T1000 (cell line): ENCODE data around the gene LMX1A.

Source experiments
- DNase-seq: peaks from one replicate; lab custom pipeline; 2025; ENCODE audit warnings: mixed read lengths; lab: John Stamatoyannopoulos, UW

The LMX1A gene

DNA sequence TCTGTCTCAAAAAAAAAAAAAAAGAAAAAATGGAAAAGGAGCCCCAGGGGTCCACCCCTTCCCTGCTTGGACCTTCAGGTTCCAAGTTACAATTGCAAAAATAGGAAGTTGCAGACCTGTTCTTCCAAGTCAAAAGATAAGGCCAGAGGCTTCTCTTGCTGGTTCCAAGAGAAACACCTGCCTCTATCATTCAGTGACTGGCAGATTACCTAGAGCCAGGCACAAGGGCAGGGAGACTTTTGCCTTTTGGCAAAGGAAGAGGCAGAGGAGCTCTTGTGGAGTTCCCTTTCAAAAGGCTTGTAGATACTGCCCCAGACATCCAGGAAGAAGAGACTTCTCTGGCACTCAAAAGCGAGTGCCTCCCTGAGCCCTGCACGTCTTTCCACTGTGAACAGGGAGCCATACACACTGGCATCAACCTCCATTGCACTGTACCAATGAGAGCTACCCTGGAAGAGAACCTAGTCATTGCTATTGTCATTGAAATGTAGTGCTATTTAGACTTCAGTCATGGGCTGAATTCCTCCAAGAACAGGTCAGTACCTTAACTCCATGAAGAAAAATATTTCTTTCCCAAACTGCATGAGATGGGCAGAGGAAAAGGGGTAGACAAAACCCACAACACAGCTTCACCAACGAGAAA, 91.2 kb downstream of the LMX1A start:
- DNase-seq, result no peak

DNA sequence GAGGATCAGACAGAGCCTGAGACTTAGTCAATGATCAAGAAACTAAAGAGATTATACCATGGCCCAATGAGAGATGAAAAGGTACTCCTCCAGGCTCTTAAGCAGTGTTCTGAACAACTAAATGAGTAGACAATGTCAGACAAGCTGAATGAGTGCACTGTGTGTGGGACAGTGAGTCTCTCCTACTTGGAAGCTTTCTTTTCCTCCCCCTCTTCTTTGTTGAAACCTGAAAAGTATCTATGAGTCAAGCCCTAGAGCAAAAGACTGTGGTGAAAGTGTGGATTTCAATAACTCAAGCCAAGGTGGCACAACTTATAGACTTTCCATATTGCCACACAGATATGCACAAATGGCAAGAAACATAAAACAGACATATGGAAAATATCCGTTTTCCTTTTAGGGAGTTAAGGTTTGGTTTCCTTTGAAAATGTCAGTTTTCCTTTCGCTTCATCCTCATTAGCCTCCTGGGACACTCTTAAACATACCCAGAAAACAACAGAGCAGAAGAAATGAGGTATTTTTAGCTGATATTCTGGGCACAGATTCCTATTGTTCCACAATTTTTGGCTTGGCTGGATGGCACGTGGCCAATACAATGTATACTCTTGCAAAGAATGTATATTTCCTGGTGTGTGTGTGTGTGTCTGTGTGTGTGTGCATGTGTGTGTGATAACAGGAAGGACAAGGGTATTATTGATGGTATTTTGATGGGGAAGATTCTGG, 96.6 kb downstream of the LMX1A start:
- DNase-seq, result no peak

DNA sequence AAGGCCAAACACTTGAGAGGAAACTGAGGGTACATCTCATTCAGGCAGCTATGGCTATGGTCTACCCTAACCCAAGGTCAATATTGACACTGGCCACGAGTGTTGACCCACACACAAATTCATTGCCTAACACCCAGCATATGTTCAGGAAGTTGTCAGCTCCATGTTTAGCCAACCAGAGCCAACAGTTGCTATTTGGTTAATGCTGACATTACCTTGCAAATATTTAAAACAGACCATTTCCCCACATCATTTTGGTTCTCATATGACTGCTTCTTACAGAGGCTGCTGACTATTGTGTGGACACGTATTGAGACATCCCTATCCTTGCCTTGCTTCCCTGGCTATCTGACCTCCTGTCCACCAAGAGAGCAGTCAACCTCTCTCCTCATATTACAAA, 97.3 kb downstream of the LMX1A start:
- DNase-seq, result no peak

DNA sequence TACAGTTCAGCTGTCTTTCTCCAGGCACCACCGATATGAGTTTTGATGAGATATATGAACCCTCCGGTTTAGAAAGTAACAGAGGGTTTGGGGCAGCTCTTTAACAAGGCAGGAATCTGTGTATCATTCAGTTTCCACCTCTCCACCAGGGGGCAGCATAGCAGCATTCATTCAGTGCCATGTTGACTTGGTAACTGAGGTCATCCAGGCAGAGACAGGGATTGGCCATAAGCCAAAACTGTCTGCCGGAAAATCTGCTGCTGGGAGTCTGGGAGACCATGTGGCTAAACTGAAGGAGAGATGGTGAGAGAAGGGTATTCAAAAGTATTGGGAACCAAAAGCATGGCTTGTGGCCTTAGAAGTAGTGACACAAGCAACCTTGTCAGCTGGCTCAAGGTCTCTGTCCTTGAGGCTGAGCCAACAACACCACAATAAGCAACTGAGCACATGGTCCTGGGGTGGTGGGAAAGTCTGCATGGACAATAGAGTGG, 98.5 kb downstream of the LMX1A start:
- no peak for DNase-seq

DNA sequence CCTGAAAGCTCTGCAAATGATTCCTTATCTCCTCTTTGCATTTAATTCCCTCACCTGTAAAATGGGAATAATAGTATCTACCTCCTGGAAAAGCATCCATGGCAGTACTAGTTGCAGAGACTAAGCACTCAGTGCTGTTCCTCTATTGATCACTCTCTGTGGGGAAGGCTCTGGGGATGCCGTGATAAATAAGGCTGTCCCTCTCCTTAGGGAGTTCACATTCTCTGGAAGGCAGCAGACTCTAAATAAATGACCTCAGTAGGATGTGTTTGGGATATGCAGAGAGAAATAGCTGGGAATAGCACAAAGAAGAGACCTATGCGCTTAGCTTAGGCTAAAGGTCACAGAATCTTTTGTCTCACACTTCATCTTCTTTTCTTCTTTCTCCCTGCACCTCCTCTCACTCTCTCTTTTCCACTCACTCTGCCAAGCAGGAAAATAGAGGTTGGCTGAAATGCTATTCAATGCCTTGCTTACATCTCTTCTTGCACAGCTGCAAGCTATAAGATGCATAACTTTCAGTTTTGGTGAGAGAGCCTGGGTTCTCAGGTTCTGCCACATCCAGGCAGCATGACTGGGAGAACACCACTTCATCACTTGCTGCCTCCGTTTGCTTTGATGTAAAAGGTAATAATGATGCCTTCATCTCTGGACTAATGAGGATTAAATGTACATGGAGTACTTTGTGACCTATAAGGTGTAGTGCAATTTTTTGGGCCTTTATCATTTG, 101.5 kb downstream of the LMX1A start:
- no peak for DNase-seq

DNA sequence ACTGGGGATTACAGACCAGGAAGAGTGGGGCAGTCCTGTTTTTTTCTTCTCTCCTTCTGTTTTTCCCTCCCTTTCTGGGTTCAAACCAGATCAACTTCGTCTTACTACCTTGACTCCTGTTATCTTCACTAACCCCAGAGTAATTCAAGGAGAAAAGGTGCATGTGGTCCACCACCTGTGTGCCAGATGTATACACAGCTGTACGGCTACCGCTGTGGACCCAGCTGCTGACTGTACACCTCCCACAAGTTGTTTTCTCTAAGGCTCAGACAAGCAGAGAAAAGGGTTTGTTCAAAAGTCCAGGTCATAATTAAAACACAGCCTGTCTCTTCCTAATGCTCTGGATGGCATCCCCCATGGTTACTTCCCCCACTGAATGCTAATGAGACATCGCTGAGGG, 102.1 kb downstream of the LMX1A start:
- no peak for DNase-seq

DNA sequence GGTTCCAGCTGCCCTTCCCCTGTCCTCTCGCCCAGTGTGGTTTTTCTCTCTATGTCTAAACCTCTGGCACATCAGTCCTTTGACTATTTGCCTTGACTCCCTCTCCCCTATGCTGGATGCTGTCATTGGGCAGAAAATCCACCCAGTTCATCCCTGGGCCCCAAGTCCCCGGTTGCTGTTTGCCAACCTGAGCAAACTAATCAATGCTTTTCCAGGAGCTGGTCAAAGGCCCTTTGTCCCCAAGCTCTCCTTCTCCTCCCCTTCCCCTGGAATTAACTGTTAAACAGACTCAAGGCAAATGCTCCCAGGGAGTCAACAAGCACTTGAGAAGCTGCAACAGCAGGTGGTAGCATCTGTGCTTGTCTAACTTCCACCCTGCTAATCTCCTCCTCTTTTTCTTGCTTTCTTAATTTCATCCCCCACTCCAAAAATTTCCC, 102.7 kb downstream of the LMX1A start:
- DNase-seq, result no peak

DNA sequence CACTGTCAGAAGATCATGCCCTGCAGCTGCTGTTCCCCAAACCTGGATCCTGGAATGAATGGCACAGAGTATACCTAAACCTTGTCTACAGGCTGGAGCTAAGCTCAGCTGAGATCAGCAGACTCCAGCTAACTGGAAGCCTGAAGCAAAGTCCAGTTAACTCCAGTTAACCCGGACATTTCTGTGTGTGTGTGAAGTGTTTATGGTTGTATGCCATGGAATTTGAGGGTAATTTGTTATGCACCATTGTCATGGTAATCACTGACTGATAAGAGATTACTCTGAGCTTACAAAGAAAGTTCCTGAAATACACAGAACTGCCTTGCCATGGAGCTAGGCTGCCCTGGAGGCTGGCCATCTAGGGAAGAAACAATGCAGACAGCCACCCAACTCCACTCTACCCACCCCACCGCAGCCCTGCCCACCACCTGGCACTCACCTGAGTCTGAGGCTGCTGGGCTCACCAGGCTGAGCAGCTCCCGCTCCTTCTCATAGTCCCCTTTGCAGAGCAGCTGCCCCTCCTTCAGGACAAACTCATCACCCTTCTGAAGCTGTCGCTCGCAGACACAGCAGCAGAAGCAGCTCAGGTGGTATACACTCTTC, 107.4 kb downstream of the LMX1A start:
- no peak for DNase-seq

DNA sequence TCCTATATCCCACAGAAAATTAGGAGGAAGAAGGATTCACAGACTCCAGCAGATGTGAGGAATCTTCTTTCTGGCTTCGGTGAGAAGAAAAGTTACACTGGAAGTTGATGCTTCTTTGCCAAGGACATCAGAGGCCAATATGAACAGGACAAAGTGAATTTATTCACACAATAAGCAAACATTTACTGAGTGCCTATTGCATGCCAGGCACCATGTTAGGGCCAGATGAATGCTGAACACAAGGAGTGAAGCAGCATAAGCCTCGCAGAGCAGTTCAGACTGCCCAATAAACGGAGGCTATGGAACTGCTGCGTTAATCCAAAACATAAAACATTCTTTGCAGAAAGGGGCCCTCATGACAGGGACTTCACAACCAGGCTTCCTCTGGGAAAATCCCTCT, 114.6 kb downstream of the LMX1A start:
- DNase-seq, result no peak

DNA sequence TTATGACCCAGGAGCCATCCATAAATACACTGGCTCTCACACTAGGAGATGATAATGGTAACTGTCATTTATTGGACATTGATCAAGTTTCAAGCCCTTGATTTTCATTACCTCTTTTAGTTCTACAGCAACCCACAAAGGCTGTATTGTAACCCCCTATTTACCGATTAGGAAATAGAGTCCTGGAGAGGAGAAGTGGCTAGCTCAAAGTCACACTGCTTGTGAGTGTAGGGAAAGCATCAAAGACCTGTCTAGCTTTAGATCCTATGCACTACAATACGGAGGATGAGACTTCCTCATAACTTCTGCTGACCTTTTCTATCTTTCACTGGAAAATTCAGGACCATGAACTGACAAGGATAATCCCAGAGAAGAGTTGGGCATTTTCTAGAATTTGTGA, 115.2 kb downstream of the LMX1A start:
- DNase-seq, result no peak

DNA sequence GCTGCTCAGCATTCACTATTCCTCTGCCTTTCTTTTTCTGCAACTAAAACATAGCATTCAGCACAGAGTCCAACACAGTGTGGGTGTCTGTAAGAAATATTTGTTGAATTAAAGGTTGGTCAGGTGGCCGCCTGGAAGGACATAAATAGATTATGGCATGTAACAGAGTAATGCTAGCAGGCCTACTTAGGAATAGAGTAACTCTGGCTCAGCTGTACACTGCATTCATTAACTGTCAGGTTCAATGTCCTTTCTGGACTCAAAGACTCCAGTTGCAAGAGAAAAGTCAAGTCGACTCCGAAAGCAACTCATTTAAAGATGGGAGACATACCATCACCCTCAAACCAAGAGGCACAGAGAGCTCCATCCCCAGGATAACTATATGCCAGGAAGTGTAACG, 116.0 kb downstream of the LMX1A start:
- no peak for DNase-seq

DNA sequence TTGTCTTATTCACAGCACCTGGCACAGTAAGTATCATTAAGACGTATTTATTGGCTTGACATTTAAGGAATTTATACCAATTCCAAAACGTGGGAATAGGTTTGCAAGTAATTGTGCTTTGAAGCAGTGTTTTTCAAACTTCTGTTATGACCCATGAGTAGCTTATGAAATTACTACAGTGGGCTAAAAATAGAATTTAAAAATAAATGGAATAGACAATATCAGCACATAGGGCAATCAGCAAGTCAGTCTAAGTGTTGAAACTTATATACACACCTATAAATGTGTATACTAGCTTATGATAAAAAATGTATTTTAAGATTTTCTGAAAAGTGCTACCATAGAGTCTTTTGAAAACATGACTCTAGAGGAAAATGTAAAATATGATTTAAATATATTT, 116.6 kb downstream of the LMX1A start:
- DNase-seq, result no peak

DNA sequence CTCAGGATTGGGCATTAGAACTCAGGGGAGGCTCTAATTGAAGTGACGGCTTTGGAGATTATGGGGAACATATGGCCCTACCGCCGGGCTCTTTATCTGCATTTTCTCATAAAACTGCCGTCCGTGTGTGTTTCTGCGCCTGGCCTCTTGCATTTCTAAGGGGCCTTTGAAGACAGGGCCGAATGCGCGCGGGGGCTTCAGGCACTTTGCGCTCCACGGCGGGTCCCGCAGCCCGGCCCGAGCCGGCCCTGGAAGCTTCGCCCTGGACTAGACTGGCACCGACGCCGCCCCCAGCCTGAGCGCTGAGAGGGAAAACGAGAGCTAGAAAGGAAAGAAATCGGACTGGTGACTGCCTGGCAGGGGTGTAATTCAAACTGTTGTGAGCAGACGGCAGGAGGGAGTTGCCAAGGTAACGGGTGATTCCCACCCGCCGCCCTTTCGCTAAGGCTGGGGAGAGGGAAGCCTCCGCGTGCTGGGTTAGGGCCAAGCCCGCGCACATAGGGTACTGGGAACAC, 120.7 kb downstream of the LMX1A start:
- DNase-seq, result no peak

DNA sequence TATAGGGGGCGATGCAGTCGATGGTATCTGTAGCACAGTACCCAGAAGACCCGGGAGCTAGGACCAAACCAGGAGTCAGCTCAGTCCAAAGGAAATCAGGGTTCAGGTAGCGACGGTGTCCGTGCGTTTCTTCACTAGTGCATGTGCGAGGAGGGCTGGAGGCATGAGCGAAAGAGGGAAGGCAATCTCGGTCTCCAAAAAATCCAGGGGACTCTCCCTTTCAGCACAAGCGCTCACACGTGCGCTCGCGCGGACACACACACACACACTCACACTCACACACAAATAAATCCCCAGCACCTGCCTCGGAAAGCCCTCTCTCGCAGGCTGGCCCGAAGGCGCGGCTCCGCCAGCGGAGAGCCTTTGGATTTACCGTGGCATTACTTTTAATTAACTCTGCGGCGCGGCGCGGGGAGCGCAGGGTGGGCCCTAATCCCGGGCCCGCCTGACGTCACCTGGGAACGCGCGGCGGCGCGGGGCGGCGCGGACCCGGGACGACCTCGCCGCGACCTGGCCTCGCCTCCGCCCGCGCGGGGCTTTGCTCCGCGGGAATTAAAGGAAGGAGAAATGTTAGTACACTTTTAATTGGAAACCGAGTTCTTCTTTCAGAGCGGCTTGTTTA, 121.2 kb downstream of the LMX1A start:
- DNase-seq, result no peak

DNA sequence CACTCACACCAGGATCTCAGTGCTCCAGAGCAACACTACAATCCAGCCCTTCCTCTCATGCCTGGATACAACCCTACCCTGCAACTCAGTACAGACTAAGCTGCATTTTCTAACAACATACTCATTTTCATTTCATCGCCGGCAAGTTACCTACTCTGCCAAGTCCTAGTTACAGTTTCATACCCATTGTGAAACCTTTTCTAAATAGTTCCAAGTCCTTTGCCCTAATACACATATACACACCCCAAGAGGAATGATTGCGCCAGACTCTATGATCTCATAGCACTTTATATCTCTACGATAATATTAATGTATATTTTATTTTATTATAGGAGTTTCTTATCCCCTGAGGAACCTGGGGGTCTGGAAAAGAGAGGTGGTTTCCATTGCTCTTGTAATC, 122.4 kb downstream of the LMX1A start:
- DNase-seq, result no peak

DNA sequence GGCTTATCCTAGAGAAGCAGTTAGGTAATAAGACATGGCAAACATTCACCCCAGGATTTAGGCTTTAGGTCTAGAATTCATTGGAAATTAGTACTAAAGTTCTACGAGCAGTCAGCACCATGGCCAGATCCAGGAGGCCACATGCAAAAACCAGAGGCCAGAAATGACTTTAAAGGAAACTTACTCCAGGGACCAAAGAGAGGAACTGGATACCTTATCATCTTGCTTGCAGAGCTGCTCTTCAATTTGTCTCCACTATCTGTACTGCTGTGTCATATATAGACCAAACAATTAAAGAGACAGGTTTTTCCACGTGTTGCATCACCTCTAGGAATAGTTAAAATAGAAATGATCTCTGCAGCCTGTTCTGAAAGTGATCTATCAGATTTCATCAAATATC, 127.8 kb downstream of the LMX1A start:
- DNase-seq, result no peak

DNA sequence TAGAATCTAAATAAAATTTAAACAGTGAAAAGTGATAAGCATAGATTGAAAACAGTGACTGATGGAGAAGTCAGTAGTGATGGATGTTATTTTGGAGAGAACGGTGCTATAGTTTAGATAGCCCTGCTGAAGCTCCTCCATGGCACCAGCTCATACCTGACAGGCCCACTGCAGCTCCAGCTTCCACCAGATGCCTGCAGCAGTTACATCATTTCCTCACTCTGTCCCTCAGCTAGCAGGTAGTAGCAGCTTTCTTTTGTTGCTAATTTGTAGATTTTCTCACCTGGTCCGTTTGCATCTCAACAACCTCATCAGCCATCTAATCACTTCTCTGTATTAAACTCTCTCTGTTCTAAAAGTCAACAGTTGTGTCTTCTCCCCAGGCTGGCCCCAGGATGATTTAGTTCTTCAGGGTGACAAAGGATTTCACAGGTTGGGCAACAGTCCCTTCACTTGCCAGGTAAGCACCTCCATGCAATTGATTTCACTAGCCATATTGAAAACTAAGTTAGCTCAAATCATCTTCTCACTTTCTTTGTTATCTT, 128.3 kb downstream of the LMX1A start:
- no peak for DNase-seq

DNA sequence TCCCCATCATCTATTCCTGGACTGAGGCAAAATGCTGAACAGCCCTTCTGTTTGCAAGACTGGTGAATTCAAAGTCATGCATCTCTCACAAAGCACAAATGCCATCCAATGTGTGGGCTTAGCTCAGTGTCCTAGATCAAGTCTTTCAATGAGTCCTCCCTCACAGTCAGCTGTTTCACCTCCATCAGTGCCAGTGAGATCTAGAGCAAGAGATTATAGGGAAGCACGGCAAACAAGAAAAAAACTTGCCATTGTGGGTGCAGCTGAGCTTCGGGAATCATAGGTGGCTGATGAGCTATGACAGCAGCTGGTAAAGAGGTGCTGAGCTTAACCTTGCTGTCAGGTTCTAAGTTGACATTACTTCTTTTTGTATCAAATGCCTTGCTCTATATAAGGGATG, 130.2 kb downstream of the LMX1A start:
- no peak for DNase-seq

DNA sequence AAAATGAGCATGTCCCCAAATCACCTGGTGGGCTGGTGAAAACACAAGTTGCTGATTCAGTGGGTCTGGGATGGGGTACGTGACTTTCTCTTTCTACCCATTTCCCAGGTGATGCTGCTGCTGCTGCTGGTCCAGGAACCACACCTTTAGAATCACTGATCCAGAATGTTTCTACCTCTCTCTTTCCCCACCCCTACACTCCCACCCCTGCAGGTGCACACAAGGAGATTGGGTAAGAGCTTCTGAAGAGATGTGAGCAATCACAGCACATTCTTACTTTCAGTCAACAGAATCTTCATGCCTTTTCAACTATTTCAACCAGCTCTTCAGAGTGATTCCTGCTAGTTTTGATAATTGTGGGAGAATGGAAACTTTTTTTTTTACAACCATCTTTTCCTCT, 130.9 kb downstream of the LMX1A start:
- no peak for DNase-seq

DNA sequence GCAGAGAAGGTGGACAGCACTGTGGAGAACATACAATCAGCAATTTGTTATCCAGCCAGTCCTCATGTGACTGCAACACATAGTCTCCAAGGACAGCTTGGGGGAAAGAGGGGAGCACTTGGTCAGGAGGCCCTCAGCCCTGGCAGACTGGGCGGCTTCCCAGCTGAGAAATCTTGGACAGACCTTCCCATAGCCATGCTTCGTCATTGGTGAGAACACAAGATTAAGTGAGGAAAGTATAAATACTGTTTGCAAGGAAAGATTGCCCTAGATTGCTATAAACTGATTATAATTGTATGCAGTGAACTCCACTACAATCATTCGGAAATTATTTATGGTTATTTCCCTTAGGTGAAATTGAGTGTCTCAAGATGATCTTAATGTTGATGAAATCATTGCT, 131.5 kb downstream of the LMX1A start:
- no peak for DNase-seq

DNA sequence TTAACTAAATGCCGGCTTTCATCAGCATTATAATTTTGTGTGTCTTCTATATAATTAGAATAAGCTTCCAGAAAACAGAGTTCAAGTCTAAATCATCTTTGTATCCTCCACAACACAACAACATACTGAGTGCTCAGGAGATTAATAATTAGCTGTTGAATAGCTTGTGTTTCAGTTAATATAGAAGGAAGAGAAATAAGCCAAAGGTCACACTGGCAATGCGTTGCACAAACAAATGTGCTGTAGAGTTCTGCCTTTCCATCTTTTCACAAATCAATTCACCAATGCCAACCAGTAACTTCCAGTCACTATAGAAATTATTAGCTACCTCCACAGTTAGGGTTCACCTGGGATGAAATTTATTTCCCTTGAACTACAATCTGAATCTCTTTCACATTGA, 132.0 kb downstream of the LMX1A start:
- no peak for DNase-seq

DNA sequence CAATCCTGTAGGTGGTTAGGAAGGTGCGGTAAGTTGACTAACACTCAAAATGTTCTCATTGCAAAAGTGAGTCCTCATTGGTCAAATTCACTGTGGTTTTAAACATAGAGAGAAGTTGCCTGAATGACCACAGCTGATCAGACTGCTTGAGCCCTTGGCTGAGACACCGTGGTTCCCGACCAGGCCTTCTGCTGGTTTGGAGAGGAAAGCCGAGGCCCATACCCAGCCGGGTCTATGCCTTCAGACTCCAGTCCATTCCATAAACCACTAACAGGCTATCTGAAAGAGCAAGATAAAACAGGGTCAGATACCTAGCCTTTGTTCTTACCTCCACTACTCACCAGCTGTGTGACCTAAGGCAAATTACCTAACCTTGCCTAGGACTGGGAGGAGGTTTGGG, 133.9 kb downstream of the LMX1A start:
- DNase-seq, result no peak
